ENCODE measurements around the gene FRAT2.
"Not testable (repeated sequence)": the region's sequence is repeated elsewhere in the genome, so short reads cannot be mapped to it uniquely, and the experiment has no call there.

FRAT2 gene

DNA sequence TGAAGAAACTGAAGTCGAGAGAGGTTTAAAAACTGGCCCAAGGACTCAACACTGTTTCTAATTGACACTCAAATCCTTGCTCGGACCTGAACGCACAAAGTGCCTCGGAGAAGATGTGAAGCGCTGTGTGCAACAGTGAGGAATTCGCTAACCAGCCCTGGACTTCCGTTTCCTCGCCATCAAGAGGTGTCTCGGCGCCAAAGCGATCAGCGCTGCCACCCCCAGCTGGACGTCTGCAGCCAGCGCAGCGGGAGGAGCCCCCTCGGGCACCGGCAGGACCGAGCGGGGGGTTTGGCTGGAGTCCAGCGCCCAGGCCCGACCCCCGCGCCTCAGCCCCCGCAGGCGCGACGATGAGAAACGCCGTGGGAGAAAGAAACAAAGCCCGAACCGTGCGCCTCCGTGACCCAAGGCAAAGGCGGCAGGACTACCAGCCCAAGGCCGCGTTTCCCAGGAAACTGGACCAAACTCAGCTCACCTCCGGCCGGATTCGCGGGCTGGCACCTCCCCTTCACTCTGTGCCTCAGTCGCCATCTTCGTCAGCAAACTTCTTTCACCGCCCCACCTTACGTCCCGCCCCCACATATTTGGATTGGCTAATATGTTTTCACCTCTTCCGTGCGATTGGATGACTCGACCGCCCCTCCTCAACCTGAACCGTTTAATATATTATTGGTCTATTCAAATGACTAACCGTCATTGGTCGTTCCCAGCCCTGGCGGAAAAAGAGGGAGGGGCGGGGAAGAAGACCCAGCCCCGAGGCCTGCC, 42.2 kb downstream of the FRAT2 start, which contains the start of gene ARHGAP19:
Gene ARHGAP19, minus strand, starts transcription at position 541 of the 765 bp plus-strand sequence. Its CDS starts 10 bp downstream, at position 531.
- TF ChIP-seq, protein P1, sequence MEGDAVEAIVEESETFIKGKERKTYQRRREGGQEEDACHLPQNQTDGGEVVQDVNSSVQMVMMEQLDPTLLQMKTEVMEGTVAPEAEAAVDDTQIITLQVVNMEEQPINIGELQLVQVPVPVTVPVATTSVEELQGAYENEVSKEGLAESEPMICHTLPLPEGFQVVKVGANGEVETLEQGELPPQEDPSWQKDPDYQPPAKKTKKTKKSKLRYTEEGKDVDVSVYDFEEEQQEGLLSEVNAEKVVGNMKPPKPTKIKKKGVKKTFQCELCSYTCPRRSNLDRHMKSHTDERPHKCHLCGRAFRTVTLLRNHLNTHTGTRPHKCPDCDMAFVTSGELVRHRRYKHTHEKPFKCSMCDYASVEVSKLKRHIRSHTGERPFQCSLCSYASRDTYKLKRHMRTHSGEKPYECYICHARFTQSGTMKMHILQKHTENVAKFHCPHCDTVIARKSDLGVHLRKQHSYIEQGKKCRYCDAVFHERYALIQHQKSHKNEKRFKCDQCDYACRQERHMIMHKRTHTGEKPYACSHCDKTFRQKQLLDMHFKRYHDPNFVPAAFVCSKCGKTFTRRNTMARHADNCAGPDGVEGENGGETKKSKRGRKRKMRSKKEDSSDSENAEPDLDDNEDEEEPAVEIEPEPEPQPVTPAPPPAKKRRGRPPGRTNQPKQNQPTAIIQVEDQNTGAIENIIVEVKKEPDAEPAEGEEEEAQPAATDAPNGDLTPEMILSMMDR (IDR thresholded peaks at IDR 0.05): peak in 1 of 2 experiments; percentile 21
- intact Hi-C loops (cut with DNase I; ENCODE audit: low total_unique reads): loop anchor here (5.0 kb wide), 1 partner anchor 40 kb away; the partner anchor contains the start of gene FRAT2
- peak; percentile 98 for DNase-seq
- Histone ChIP-seq H3K4me3 (peak within 1 kb of the TSS; percentile 76 to 95), H3K9me3 (no peaks in the 10 kb centered on the region), H3K36me3 (peaks cover 0 to 8% (median 0%) of the 10 kb centered on the region in 3 donors), H3K27me3 (no peaks in the 10 kb centered on the region), H3K4me1 (peaks cover 0 to 7% (median 2%) of the 10 kb centered on the region in 4 donors), H3K27ac (peak within 1 kb of the TSS; percentile 92 to 95)

- intact Hi-C loops (cut with DNase I; ENCODE audit: low total_unique reads): loop anchor here (5.0 kb wide), 1 partner anchor 41 kb away; the partner anchor contains the start of gene FRAT2
- H3K4me3 ChIP-seq: peak overlapping the region; percentile 76 to 95
- H3K27me3 ChIP-seq: no peaks in the 10 kb centered on the region
- H3K36me3 ChIP-seq: peaks cover 0 to 8% (median 0%) of the 10 kb centered on the region in 3 donors
- DNase-seq: no peak
- TF ChIP-seq, protein P1 (IDR thresholded peaks at IDR 0.05): no peak
- H3K4me1 ChIP-seq: peaks cover 0 to 7% (median 2%) of the 10 kb centered on the region in 4 donors
- no peaks in the 10 kb centered on the region for H3K9me3 ChIP-seq
- peak overlapping the region; percentile 92 to 95 for H3K27ac ChIP-seq
Measured at GRCh38 chr10:97291357-97292096, 43.0 kb downstream of the FRAT2 start.

- intact Hi-C loops (cut with DNase I; ENCODE audit: low total_unique reads): loop anchor here (5.0 kb wide), 1 partner anchor 42 kb away; the partner anchor contains the start of gene FRAT2
- not testable (repeated sequence) for H3K9me3 ChIP-seq, H3K4me1 ChIP-seq, H3K27ac ChIP-seq, H3K4me3 ChIP-seq, H3K36me3 ChIP-seq, DNase-seq, H3K27me3 ChIP-seq
Measured at GRCh38 chr10:97290576-97291356, 43.8 kb downstream of the FRAT2 start.

GRCh38 chr10:97290076-97290475, 44.5 kb downstream of the FRAT2 start:
- not testable (repeated sequence) for H3K4me1 ChIP-seq, DNase-seq, H3K27me3 ChIP-seq, H3K36me3 ChIP-seq, H3K4me3 ChIP-seq, H3K9me3 ChIP-seq, H3K27ac ChIP-seq
- intact Hi-C loops (cut with DNase I; ENCODE audit: low total_unique reads): loop anchor here (5.0 kb wide), 1 partner anchor 42 kb away; the partner anchor contains the start of gene FRAT2
